IMR-90 (cell line): ENCODE data around the gene MSI2. TPM values are rescaled to one million over a fixed set of nuclear protein-coding genes. Genes with fewer than 3 reads are reported as not detected.

ENCODE experiments used
- ATAC-seq: fragments of 200-7000 bp; cut with Tn5 transposase; 2 replicates; pipeline ENCODE4 v1.9.1; 2020; ENCODE audit warnings: low read depth, mild to moderate bottlenecking, moderate library complexity
- BruUV-seq: library from RNA; stranded (reverse); fragments of 400-500 nt; replicated peaks from 2 replicates; lab custom pipeline; 2021; lab: Mats Ljungman, UMichigan
- CTCF ChIA-PET: fragments of 300-600 bp; formaldehyde crosslinking; extraction: SDS; loops from one replicate; lab custom pipeline; 2021; ENCODE audit warnings: antibody characterized with exemption; lab: Yijun Ruan, JAX
- POLR2A ChIA-PET: fragments of 300-600 bp; sonication (Branson Sonifier 250); formaldehyde crosslinking; loops from one replicate; lab custom pipeline; 2022; ENCODE audit warnings: antibody characterized with exemption; ENCODE audit not compliant: unreplicated experiment; lab: Charles Lee
- DNase-seq: peaks from one replicate; pipeline ENCODE4 v3.0.0; 2013
- H2AFZ ChIP-seq: replicated peaks from 2 replicates; pipeline ENCODE3; 2013; ENCODE audit warnings: low read length, mild to moderate bottlenecking; ENCODE audit not compliant: poor library complexity
- H2AK5ac ChIP-seq: 2 replicates; pipeline ENCODE4 v1.6.1; 2013; ENCODE audit warnings: low read depth, low read length, inconsistent platforms
- H2AK9ac ChIP-seq: replicated peaks from 2 replicates; pipeline ENCODE3; 2013; ENCODE audit warnings: mild to moderate bottlenecking, low read depth, low read length, moderate library complexity; ENCODE audit not compliant: poor library complexity
- H2BK120ac ChIP-seq: 2 replicates; pipeline ENCODE4 v1.6.1; 2013; ENCODE audit warnings: low read depth, low read length, inconsistent platforms
- H2BK15ac ChIP-seq: 3 replicates; pipeline ENCODE4 v1.6.1; 2013; ENCODE audit warnings: low read depth, low read length, inconsistent platforms
- H2BK20ac ChIP-seq: 2 replicates; pipeline ENCODE4 v1.6.1; 2013; ENCODE audit warnings: low read depth, mild to moderate bottlenecking, inconsistent platforms, low read length, moderate library complexity
- H2BK5ac ChIP-seq: 2 replicates; pipeline ENCODE4 v1.6.1; 2013; ENCODE audit warnings: mild to moderate bottlenecking, low read depth, low read length, inconsistent platforms; ENCODE audit not compliant: poor library complexity, severe bottlenecking
- H3K14ac ChIP-seq: replicated peaks from 2 replicates; pipeline ENCODE4 v1.6.1; 2013; ENCODE audit warnings: low read depth, low read length, inconsistent platforms
- H3K18ac ChIP-seq: 2 replicates; pipeline ENCODE4 v1.6.1; 2013; ENCODE audit warnings: low read depth, low read length, control low read depth
- H3K23ac ChIP-seq: 2 replicates; pipeline ENCODE4 v1.6.1; 2013; ENCODE audit warnings: low read depth, low read length, inconsistent platforms
- H3K27ac ChIP-seq: 2 replicates; pipeline ENCODE4 v1.5.1; 2013; ENCODE audit warnings: mild to moderate bottlenecking, control low read depth, low read length; ENCODE audit not compliant: insufficient read depth
- H3K27me3 ChIP-seq: 2 replicates; pipeline ENCODE4 v1.6.1; 2013; ENCODE audit warnings: low read length; ENCODE audit not compliant: control insufficient read depth, insufficient read depth
- H3K36me3 ChIP-seq: 2 replicates; pipeline ENCODE4 v1.6.1; 2013; ENCODE audit warnings: low read length, mixed read lengths; ENCODE audit not compliant: control insufficient read depth, insufficient read depth
- H3K4ac ChIP-seq: 2 replicates; pipeline ENCODE4 v1.6.1; 2013; ENCODE audit warnings: low read depth, low read length, inconsistent platforms
- H3K4me1 ChIP-seq: 2 replicates; pipeline ENCODE4 v1.6.1; 2013; ENCODE audit warnings: low read length, mixed read lengths; ENCODE audit not compliant: control insufficient read depth, insufficient read depth
- H3K4me2 ChIP-seq: 2 replicates; pipeline ENCODE4 v1.6.1; 2013; ENCODE audit warnings: low read depth, mild to moderate bottlenecking, control low read depth, low read length, moderate library complexity
- H3K4me3 ChIP-seq: 2 replicates; pipeline ENCODE4 v1.5.1; 2013; ENCODE audit warnings: low read depth, mild to moderate bottlenecking, control low read depth, low read length, moderate library complexity; ENCODE audit not compliant: insufficient read depth
- H3K56ac ChIP-seq: 2 replicates; pipeline ENCODE4 v1.6.1; 2013; ENCODE audit warnings: low read length, inconsistent platforms; ENCODE audit not compliant: insufficient read depth; ENCODE audit errors: extremely low read depth
- H3K79me1 ChIP-seq, 2 experiments: 2 replicates each; pipeline ENCODE4 v1.6.1; 2013; ENCODE audit warnings: low read length in 2 of 2, inconsistent platforms in 1 of 2, low read depth in 1 of 2
- H3K9ac ChIP-seq: 2 replicates; pipeline ENCODE4 v1.6.1; 2013; ENCODE audit warnings: low read depth, low read length, control low read depth
- H3K9me1 ChIP-seq: 2 replicates; pipeline ENCODE4 v1.6.1; 2013; ENCODE audit warnings: low read length, inconsistent platforms; ENCODE audit not compliant: insufficient read depth
- H3K9me3 ChIP-seq: 2 replicates; pipeline ENCODE4 v1.6.1; 2013; ENCODE audit warnings: low read length; ENCODE audit not compliant: control insufficient read depth, insufficient read depth
- H4K20me1 ChIP-seq: 2 replicates; pipeline ENCODE4 v1.6.1; 2013; ENCODE audit warnings: low read length, inconsistent platforms; ENCODE audit not compliant: insufficient read depth
- H4K5ac ChIP-seq: 2 replicates; pipeline ENCODE4 v1.6.1; 2013; ENCODE audit warnings: mild to moderate bottlenecking, low read depth, low read length, control low read depth
- H4K8ac ChIP-seq, 2 experiments: 2 replicates each; pipeline ENCODE4 v1.6.1; 2013; ENCODE audit warnings: low read depth in 2 of 2, low read length in 2 of 2, control low read depth in 1 of 2, inconsistent platforms in 1 of 2
- H4K91ac ChIP-seq: 2 replicates; pipeline ENCODE4 v1.6.1; 2013; ENCODE audit warnings: low read depth, low read length, inconsistent platforms; ENCODE audit not compliant: insufficient read depth
- BHLHE40 ChIP-seq: fragments of 150-350 bp; IDR thresholded peaks from 2 replicates; pipeline ENCODE4 v1.6.1; 2016; ENCODE audit warnings: mild to moderate bottlenecking, low read depth, low read length
- CEBPB ChIP-seq: IDR thresholded peaks from 2 replicates; pipeline ENCODE4 v1.6.1; 2012; ENCODE audit warnings: low read depth, low read length, improper control_type of control experiment
- CHD1 ChIP-seq: IDR thresholded peaks from 2 replicates; pipeline ENCODE4 v1.6.1; 2012; ENCODE audit warnings: low read depth, low read length, improper control_type of control experiment
- CTCF ChIP-seq: conservative IDR thresholded peaks from 2 replicates; pipeline ENCODE4 v1.5.1; 2012; ENCODE audit warnings: mild to moderate bottlenecking, low read depth, low read length, improper control_type of control experiment
- MAFK ChIP-seq: IDR thresholded peaks from 2 replicates; pipeline ENCODE4 v1.6.1; 2012; ENCODE audit warnings: low read depth, low read length, improper control_type of control experiment
- MXI1 ChIP-seq: IDR thresholded peaks from 2 replicates; pipeline ENCODE4 v1.6.1; 2012; ENCODE audit warnings: low read depth, mild to moderate bottlenecking, low read length, moderate library complexity, borderline replicate concordance
- NFE2L2 ChIP-seq: fragments of 150-350 bp; IDR thresholded peaks from 2 replicates; pipeline ENCODE4 v1.6.1; 2016; ENCODE audit warnings: low read depth, mild to moderate bottlenecking, low read length
- RAD21 ChIP-seq: IDR thresholded peaks from 2 replicates; pipeline ENCODE4 v1.6.1; 2012; ENCODE audit warnings: low read length, improper control_type of control experiment
- RFX5 ChIP-seq: IDR thresholded peaks from 2 replicates; pipeline ENCODE4 v1.8.0; 2012; ENCODE audit warnings: low read depth, mild to moderate bottlenecking, low read length, moderate library complexity
- SMC3 ChIP-seq: fragments of 150-350 bp; IDR thresholded peaks from 2 replicates; pipeline ENCODE4 v1.6.1; 2016; ENCODE audit warnings: low read depth, mild to moderate bottlenecking, antibody characterized with exemption, low read length, moderate library complexity
- WGBS, 2 experiments: methylation state at CpG; one replicate each; pipeline versions ENCODE4 v1.1.5 to v1.1.7; 2013; ENCODE audit warnings: missing lambda C conversion rate in 2 of 2; ENCODE audit not compliant: insufficient read length in 1 of 2; ENCODE audit errors: extremely low coverage in 2 of 2; 5-methylcytosine and 5-hydroxymethylcytosine counted together
- dilution Hi-C: fragments of 300-500 bp; cut with HindIII; formaldehyde crosslinking; loops from one replicate; pipeline ENCODE4 v1.14.3; 2018; ENCODE audit warnings: low sequenced_read_pairs; ENCODE audit not compliant: unreplicated experiment
- in situ Hi-C: fragments of 300-500 bp; cut with MboI; formaldehyde crosslinking; loops from 3 replicates; pipeline ENCODE4 v1.14.3; 2019; ENCODE audit warnings: low sequenced_read_pairs, inconsistent platforms, mixed read lengths
- intact Hi-C: fragments of 100-400 bp; cut with micrococcal nuclease; formaldehyde crosslinking; loops from 2 replicates; pipeline ENCODE4 v1.10.0; 2022
- polyA plus RNA-seq, 3 experiments: library from polyadenylated mRNA; depleted of rRNA; stranded (reverse); fragments of >200 nt; gene quantifications; 2 replicates each; pipeline ENCODE4 v1.2.3, GENCODE V29; 2012; ENCODE audit warnings: low replicate concordance in 1 of 3
- total RNA-seq: library from RNA; depleted of rRNA; stranded (reverse); fragments of >200 nt; gene quantifications from 2 replicates; pipeline ENCODE4 v1.2.3, GENCODE V29; 2012
- TF ChIP-seq, protein P1 (sequence below): fragments of 150-350 bp; IDR thresholded peaks from 2 replicates; pipeline ENCODE4 v1.6.1; 2017; ENCODE audit warnings: mild to moderate bottlenecking, antibody characterized with exemption, low read length, low read depth

The MSI2 gene
- total and polyA plus RNA-seq, 2 of the 4 experiments (the other 2 are of a cell fraction) = 13.0 to 16.0 TPM

DNA sequence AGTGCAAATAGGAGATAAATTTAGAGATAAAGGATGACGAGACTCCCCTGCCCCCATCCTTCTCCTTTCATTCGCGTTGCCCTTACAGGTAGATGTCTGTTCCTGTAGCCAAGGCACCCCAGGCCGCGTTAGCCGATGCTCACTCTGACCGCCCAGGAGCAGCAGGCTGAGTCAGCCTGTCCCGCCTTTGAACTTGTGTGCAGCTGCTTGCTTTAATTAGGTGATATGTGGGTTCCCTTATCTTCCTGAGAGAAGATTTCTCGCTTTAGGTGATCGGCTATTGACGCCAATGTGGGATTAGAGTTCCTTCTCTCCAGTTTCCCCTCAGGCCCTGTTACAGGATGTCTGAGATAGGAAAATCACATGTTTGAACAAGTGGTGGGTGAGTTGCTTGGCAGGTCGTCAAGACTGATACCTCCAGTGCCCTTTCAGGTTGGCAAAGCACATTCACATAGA lies 119.5 kb downstream of the MSI2 start:
- H2AK5ac ChIP-seq = no peak overlapping the region
- H3K18ac ChIP-seq = no peak overlapping the region
- no peaks in the 10 kb centered on the region for H3K36me3 ChIP-seq
- H2BK5ac ChIP-seq = no peak overlapping the region
- no peak overlapping the region for H2AFZ ChIP-seq
- H3K27me3 ChIP-seq = no peaks in the 10 kb centered on the region
- no peaks in the 10 kb centered on the region for H3K79me1 ChIP-seq
- no peak overlapping the region for H2BK15ac ChIP-seq
- 94% methylated on average over 3 of the region's 12 CpGs; no CpG with 5 or more reads in 1 of the 2 experiments for WGBS, 2 experiments
- TF ChIP-seq CEBPB (no peak), RFX5 (no peak), MAFK (no peak), CHD1 (no peak), BHLHE40 (no peak), NFE2L2 (no peak), SMC3 (no peak), RAD21 (no peak), MXI1 (no peak), CTCF (no peak)
- TF ChIP-seq, protein P1, sequence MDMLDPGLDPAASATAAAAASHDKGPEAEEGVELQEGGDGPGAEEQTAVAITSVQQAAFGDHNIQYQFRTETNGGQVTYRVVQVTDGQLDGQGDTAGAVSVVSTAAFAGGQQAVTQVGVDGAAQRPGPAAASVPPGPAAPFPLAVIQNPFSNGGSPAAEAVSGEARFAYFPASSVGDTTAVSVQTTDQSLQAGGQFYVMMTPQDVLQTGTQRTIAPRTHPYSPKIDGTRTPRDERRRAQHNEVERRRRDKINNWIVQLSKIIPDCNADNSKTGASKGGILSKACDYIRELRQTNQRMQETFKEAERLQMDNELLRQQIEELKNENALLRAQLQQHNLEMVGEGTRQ = no peak
- ATAC-seq = no peak
- in situ Hi-C loops (no loop called here), dilution Hi-C loops (no loop called here), intact Hi-C loops (no loop called here)
- no peak overlapping the region for H2BK120ac ChIP-seq
- H3K56ac ChIP-seq = no peak overlapping the region
- H3K27ac ChIP-seq = no peak overlapping the region
- peaks cover 4% of the 10 kb centered on the region; the same call in 1 of the 2 replicates for H3K4me1 ChIP-seq
- no peak for DNase-seq
- no peak overlapping the region for H3K9ac ChIP-seq
- H4K5ac ChIP-seq = no peak overlapping the region
- H3K4ac ChIP-seq = no peak overlapping the region
- no peak overlapping the region for H3K23ac ChIP-seq
- no peaks in the 10 kb centered on the region; the same call in 1 of the 2 replicates for H3K9me1 ChIP-seq
- no peak overlapping the region for H2BK20ac ChIP-seq
- ChIA-PET POLR2A (no interaction called here), CTCF (no interaction called here)
- no peaks in the 10 kb centered on the region; the same call in none of the 2 replicates for H3K9me3 ChIP-seq
- no peak overlapping the region for H3K14ac ChIP-seq
- no peak overlapping the region for H4K8ac ChIP-seq
- BruUV-seq = no TSS peak
- no peak overlapping the region for H2AK9ac ChIP-seq
- no peak overlapping the region for H3K4me3 ChIP-seq
- no peaks in the 10 kb centered on the region for H4K20me1 ChIP-seq
- H4K91ac ChIP-seq = no peak overlapping the region
- H3K4me2 ChIP-seq = no peak overlapping the region
